NCI-H446 treated with DMSO at 0.1 percent for 48 hours (cell line): Measurements from ENCODE around the gene ABHD18.
"Not testable (repeated sequence)": the region's sequence is repeated elsewhere in the genome, so short reads cannot be mapped to it uniquely, and the experiment has no call there.

Experiments
- DNase-seq: peaks from one replicate; lab custom pipeline; 2025; lab: John Stamatoyannopoulos, UW

ABHD18 gene

DNA sequence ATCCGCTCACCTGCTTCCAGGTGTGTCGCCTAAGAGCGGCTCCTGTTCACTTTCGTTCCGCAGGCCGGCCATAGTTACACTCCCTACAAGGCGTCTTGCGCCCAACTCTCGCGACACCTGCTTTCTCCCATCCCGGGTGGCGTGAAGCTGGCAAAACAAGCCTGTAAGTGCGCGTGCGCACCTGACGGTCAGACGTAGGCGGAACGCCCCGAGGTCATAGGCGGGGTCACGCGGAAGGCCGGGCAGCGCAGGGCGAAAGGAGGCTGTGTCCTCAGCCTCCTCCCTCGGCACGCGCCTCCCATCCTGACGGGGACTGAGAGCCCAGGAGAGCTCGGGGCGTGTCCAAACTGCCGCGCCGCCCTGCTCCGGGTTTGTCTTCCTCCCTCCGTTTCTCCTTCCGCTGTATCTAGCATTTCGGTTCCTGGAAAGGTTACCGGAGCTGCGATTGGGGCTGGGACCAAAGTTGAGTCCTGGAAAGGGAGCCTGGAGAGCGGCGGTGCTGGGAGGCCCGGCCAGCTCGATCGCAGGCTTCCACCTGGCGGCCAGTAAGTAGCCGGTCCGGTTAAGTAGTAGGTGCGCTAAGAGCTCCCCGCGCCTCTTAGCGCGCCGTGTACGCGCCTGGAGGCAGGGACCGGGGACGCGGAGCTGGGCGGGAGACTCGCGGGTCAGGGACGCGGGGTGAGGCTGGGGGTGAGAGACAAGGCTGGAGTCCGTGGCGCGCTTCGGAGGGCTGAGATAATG is at the start of gene ABHD18, which contains the start of gene MFSD8:
ABHD18 (plus strand) TSS at position 345 of the 741 bp plus-strand sequence. CDS start 17,550 bp downstream, outside the sequence.
MFSD8 (minus strand) TSS at position 112 of the 741 bp plus-strand sequence; CDS start at position 72, 40 bp downstream.
- DNase-seq, result peak; percentile 93

DNA sequence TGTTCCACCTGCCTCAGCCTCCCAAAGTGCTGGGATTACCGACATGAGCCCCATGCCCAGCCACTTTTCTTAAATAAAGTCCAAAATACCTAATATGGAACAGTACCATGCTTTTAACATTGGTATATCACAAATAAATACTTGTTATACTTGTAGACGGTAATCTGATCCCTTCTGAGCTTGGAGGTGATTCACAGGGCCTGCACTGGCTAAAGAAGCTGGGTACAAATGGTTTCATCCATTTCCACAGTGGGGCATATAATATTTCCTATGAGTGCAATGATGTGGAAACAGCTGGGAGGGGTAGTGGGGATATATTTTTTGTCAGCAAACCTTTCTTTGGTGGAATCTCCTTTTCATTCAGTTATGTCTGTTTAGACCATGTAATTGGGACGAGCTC is 48.7 kb upstream of the ABHD18 start:
- no peak for DNase-seq

DNA sequence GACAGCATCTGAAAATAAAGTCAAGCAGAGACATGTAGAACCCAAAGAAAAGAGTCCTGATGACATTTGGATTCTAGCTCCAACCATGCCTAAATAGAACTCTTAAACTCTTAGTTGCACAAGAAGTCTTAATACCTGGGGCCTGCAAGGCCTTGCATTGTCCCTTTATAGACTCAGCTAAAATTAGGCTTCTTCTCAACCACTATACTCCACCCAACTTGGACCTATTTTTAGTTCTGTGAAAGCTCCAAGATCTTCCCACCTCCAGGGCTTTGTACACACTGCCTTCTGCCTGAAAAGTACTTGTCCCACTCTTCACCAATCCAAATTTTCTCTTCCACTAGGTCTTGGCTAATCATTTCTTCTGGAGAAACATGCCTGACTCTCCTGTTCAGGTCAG is 48.1 kb upstream of the ABHD18 start:
- DNase-seq, result no peak

- DNase-seq, result no peak
Observed at GRCh38 chr4:127920521-127920920, 44.7 kb upstream of the ABHD18 start.

- no peak for DNase-seq
Observed at GRCh38 chr4:127922226-127922625, 43.0 kb upstream of the ABHD18 start.

DNA sequence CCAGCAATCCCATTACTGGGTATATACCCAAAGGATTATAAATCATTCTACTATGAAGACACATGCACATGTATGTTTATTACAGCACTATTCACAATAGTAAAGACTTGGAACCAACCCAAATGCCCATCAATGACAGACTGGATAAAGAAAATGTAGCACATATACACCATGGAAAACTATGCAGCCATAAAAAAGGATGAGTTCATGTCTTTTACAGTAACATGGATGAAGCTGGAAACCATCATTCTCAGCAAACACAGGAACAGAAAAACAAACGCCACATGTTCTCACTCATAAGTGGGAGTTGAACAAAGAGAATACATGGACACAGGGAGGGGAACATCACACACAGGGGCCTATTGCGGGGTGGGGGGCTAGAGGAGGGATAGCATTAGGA is 39.5 kb upstream of the ABHD18 start:
- DNase-seq, result not testable (repeated sequence)

DNA sequence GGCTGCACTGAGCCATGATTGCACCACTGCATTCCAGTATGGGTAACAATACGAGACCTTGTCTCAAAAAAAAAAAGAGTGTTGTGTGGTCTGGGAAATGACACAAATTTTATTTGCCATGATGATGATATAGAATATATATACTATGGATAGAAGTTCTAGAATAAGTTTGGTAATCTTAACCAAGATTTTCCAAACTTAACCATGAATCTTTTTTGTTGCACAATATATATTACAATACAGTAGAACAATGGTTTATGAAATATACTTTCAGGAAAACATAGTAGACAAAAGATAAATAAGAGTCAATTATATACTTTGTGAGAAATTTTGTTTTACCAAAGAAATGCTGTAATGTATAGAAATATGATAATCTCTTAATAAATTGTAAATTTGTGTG is 35.0 kb upstream of the ABHD18 start:
- DNase-seq, result no peak

DNA sequence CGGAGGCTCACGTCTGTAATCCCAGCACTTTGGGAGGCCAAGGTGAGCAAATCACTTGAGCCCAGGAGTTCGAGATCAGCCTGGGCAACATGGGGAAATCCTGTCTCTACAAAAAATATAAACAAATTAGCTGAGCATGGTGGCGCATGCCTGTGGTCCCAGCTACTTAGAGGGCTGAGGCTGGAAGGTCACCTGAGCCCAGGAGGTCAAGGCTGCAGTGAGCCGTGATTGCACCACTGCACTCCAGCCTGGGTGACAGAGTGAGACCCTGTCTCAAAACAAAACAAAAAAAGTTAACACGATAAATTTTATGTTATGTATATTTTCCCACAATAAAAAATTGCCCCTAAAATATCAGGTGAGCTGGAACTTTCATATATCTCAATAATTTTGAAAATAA is 33.4 kb upstream of the ABHD18 start:
- not testable (repeated sequence) for DNase-seq

GRCh38 chr4:127936974-127937373 is 28.2 kb upstream of the ABHD18 start:
- DNase-seq, result no peak

DNA sequence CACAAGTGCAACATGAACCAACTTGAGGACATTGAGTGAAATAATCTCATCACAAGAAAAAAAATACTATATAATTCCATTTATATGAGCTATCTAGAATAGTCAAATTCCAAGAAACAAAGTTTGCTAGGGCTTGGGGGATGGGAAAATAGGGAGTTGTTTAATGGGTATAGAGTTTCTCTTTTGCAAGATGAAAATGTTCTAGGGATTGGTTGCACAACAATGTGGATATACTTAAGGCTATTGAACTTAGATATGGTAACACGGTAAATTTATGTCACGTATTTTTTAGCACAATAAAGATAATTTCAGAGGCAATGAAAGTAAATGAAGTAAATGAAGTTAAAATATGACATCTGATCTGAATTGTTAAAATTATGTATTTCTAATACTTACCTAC is 8.1 kb upstream of the ABHD18 start:
- DNase-seq, result no peak

GRCh38 chr4:127959794-127960193 is 5.4 kb upstream of the ABHD18 start:
- DNase-seq, result no peak

DNA sequence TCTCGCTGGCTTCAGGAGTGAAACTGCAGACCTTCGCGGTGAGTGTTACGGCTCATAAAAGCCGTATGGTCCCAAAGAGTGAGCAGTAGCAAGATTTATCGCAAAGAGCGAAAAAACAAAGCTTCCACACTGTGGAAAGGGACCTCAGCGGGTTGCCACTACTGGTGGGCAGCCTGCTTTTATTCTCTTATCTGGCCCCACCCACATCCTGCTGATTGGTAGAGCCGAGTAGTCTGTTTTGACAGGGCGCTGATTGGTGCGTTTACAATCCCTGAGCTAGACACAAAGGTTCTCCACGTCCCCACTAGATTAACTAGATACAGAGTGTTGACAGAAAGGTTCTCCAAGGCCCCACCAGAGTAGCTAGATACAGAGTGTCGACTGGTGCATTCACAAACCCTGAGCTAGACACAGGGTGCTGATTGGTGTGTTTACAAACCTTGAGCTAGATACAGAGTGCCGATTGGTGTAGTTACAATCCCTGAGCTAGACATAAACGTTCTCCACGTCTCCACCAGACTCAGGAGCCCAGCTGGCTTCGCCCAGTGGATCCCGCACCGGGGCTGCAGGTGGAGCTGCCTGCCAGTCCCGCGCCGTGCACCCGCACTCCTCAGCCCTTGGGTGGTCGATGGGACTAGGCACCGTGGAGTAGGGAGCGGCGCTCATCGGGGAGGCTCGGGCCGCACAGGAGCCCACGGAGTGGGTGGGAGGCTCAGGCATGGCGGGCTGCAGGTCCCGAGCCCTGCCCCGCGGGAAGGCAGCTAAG is 1.4 kb upstream of the ABHD18 start:
- not testable (repeated sequence) for DNase-seq

- not testable (repeated sequence) for DNase-seq
Observed at GRCh38 chr4:127964426-127965061, 662 bp upstream of the ABHD18 start.

DNA sequence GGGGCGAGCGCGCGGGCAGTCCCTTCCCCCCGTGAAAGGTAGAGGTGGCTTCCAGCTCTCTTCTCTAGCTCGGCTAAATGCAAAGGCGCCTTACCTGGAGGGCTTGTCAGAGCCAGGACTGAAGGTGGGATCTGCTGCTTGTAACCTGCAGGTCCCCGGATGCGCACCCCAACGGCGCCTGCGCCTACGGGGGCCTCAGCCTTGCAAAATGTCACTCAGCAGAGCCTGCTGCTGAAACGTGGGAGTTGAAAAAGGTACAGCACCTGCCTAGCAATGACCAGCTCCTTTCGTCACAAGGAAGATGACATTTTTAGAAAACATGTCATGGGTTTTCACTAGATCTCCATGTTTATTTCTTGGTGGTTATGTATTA is 583 bp downstream of the ABHD18 start:
- no peak for DNase-seq

GRCh38 chr4:127967141-127967775 is 2.1 kb downstream of the ABHD18 start:
- DNase-seq, result no peak

- no peak for DNase-seq
Observed at GRCh38 chr4:127968586-127968985, 3.4 kb downstream of the ABHD18 start.

GRCh38 chr4:127970925-127971324 is 5.7 kb downstream of the ABHD18 start:
- not testable (repeated sequence) for DNase-seq

DNA sequence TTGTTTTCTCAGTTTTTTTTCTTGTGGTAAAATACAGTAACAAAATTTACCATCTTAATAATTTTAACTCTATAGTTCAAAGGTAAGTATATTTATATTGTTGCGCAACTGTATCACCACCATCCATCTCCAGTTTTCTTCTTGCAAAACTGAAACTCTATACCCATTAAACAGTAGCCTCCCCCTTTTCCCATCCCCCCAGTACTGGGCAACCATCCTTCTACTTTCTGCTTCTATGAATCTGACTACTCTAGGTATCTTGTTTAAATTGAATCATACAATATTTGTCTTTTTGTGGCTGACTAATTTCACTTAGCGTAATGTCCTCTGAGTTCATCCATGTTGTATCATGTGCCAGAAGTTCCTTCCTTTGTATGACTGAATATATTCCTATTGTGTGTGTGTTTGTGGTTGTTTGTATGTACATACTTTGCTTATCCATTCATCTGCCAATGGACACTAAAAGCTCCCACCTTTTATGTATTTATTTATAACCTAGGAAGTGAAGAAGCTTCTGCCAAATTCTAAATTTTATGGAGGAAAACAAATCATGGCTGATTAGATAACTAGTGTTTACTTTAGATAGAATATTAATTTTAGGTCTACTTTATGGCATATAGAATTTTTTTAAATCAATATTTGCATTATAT is 10.0 kb downstream of the ABHD18 start:
- DNase-seq, result no peak

GRCh38 chr4:127978930-127979329 is 13.7 kb downstream of the ABHD18 start:
- DNase-seq, result no peak

DNA sequence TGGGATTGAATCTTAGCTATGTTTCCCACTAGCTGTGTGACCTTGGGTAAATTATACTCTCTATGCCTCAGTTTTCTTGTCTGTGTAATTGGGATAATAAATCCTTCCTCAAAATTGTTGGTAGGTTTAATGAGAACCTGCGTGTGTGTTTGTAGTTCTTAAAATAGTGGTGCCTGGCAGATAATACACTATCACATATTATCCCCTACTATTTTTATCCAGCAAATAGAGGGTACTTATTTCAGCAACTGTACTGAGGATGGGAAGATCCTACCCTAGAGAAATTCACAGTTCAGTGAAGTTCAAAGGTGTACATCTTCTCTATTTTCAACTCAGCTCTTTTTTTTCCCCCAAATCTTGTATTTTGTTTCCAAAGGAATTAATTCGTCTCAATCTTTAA is 17.2 kb downstream of the ABHD18 start:
- DNase-seq, result no peak

DNA sequence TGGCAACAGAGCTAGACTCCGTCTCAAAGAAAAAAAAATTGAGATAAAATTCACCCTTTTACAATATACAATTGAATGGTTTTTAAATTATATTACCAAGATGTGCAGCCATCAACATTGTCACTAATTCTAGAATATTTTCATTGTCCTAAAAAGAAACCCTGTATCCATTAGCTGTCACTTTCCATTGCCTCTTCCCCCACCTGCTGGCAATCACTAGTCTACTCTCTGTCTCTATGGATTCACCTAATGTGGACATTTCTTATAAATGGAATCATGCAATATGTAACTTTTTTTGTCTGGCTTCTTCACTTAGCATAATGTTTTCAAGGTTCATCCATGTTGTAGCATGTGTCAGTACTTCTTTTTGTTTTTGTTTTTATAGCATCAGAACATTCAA is 20.8 kb downstream of the ABHD18 start:
- DNase-seq, result no peak

DNA sequence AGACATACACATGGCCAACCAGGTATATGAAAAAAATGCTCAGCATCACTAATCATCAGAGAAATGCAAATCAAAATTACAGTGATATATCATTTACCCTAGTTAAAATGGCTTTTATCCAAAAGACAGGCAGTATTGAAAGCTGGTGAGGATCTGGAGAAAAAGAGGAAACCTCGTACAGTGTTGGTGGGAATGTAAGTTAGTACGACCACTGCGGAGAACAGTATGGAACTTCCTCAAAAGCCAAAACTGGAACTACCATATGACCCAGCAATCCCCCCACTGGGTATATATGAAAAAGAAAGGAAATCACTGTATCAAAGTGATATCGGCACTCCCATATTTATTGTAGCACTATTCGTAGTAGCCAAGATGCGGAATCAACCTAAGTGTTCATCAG is 23.4 kb downstream of the ABHD18 start:
- no peak for DNase-seq
